Glutamatergic neuron (in vitro differentiated cells): ENCODE data around the gene SUSD2. TPM values are rescaled to one million over a fixed set of nuclear protein-coding genes. Genes with fewer than 3 reads are reported as not detected.

Source experiments
- DNase-seq: peaks from one replicate; pipeline ENCODE4 v3.0.0; 2022
- H3K27ac Mint-ChIP-seq: one replicate; pipeline ENCODE4 v1.8.0; 2020; ENCODE audit warnings: mild to moderate bottlenecking, mixed read lengths, inconsistent platforms; ENCODE audit not compliant: unreplicated experiment
- H3K27me3 Mint-ChIP-seq: one replicate; pipeline ENCODE4 v1.8.0; 2020; ENCODE audit warnings: mild to moderate bottlenecking, moderate library complexity, mixed read lengths, inconsistent platforms; ENCODE audit not compliant: unreplicated experiment
- H3K36me3 Mint-ChIP-seq: one replicate; pipeline ENCODE4 v1.8.0; 2020; ENCODE audit warnings: mild to moderate bottlenecking, mixed read lengths, inconsistent platforms; ENCODE audit not compliant: unreplicated experiment
- H3K4me1 Mint-ChIP-seq: one replicate; pipeline ENCODE4 v1.8.0; 2020; ENCODE audit warnings: mild to moderate bottlenecking, low read depth, mixed read lengths, inconsistent platforms; ENCODE audit not compliant: unreplicated experiment
- H3K4me3 Mint-ChIP-seq: one replicate; pipeline ENCODE4 v1.8.0; 2020; ENCODE audit warnings: mild to moderate bottlenecking, mixed read lengths, inconsistent platforms; ENCODE audit not compliant: unreplicated experiment
- H3K9me3 Mint-ChIP-seq: one replicate; pipeline ENCODE4 v1.8.0; 2020; ENCODE audit warnings: mild to moderate bottlenecking, moderate library complexity, mixed read lengths, inconsistent platforms; ENCODE audit not compliant: unreplicated experiment
- total RNA-seq: library from RNA; stranded (reverse); fragmentation: NEBNext Ultra II Directional; extraction: Animal tissue kit (Norgen Biotek cat#: 25700); gene quantifications from one replicate; pipeline ENCODE4 v1.2.1, GENCODE V29; 2021; ENCODE audit not compliant: unreplicated experiment
- TF ChIP-seq, protein P1 (sequence below): fragments of 200-600 bp; sonication (generic); IDR thresholded peaks from one replicate; pipeline ENCODE4 v1.5.0; 2021; ENCODE audit not compliant: partially characterized antibody, unreplicated experiment

Gene SUSD2
- total RNA-seq, 1 donor from 2014 or later: 123 TPM

- TF ChIP-seq, protein P1, sequence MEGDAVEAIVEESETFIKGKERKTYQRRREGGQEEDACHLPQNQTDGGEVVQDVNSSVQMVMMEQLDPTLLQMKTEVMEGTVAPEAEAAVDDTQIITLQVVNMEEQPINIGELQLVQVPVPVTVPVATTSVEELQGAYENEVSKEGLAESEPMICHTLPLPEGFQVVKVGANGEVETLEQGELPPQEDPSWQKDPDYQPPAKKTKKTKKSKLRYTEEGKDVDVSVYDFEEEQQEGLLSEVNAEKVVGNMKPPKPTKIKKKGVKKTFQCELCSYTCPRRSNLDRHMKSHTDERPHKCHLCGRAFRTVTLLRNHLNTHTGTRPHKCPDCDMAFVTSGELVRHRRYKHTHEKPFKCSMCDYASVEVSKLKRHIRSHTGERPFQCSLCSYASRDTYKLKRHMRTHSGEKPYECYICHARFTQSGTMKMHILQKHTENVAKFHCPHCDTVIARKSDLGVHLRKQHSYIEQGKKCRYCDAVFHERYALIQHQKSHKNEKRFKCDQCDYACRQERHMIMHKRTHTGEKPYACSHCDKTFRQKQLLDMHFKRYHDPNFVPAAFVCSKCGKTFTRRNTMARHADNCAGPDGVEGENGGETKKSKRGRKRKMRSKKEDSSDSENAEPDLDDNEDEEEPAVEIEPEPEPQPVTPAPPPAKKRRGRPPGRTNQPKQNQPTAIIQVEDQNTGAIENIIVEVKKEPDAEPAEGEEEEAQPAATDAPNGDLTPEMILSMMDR: peak; percentile 88
- H3K9me3 Mint-ChIP-seq: peaks cover 2% of the 10 kb centered on the region
- DNase-seq: peak; percentile 90
- H3K4me1 Mint-ChIP-seq: peaks cover 20% of the 10 kb centered on the region
- H3K36me3 Mint-ChIP-seq: no peaks in the 10 kb centered on the region
- peak overlapping the region; percentile 85 for H3K4me3 Mint-ChIP-seq
- H3K27me3 Mint-ChIP-seq: peaks cover 9% of the 10 kb centered on the region
- no peak overlapping the region for H3K27ac Mint-ChIP-seq
These were observed 24.1 kb upstream of the SUSD2 start for GRCh38 chr22:24156913-24157821.

- TF ChIP-seq, protein P1: no peak
- no peak overlapping the region for H3K27ac Mint-ChIP-seq
- peaks cover 2% of the 10 kb centered on the region for H3K9me3 Mint-ChIP-seq
- no peaks in the 10 kb centered on the region for H3K36me3 Mint-ChIP-seq
- H3K4me1 Mint-ChIP-seq: peaks cover 23% of the 10 kb centered on the region
- H3K27me3 Mint-ChIP-seq: peaks cover 9% of the 10 kb centered on the region
- H3K4me3 Mint-ChIP-seq: no peak overlapping the region
- DNase-seq: no peak
These were observed 23.5 kb upstream of the SUSD2 start for GRCh38 chr22:24157822-24158135.

GRCh38 chr22:24159650-24160049 is 21.6 kb upstream of the SUSD2 start:
- TF ChIP-seq, protein P1: no peak
- H3K4me1 Mint-ChIP-seq: peaks cover 24% of the 10 kb centered on the region
- H3K4me3 Mint-ChIP-seq: no peak overlapping the region
- H3K27ac Mint-ChIP-seq: no peak overlapping the region
- no peaks in the 10 kb centered on the region for H3K9me3 Mint-ChIP-seq
- DNase-seq: no peak
- H3K36me3 Mint-ChIP-seq: no peaks in the 10 kb centered on the region
- H3K27me3 Mint-ChIP-seq: peaks cover 4% of the 10 kb centered on the region

DNA sequence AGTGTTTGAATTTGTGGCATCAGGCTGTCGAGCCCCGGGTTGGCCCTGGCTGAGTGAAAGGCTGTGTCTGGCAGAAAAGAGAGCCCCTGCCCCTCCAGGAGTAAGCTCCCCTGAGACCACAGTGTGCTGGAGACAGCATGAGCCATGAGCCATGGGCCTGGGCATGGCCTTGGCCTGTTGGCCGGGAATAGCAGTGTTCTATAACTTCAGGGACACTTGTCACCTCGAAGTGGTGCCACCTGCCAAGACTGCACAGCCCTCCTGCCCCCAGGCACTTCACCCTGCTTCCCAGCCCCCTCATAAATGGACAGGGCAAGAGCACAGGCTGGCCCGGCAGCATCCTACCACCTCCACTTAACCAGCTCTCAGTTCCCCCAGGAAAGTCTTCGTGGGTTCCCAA is 20.7 kb upstream of the SUSD2 start:
- DNase-seq: no peak
- no peak overlapping the region for H3K27ac Mint-ChIP-seq
- TF ChIP-seq, protein P1: no peak
- H3K36me3 Mint-ChIP-seq: no peaks in the 10 kb centered on the region
- H3K9me3 Mint-ChIP-seq: no peaks in the 10 kb centered on the region
- H3K4me3 Mint-ChIP-seq: no peak overlapping the region
- H3K27me3 Mint-ChIP-seq: peaks cover 3% of the 10 kb centered on the region
- H3K4me1 Mint-ChIP-seq: peaks cover 26% of the 10 kb centered on the region

GRCh38 chr22:24161485-24161884 is 19.8 kb upstream of the SUSD2 start:
- Mint-ChIP-seq H3K4me3 (no peak overlapping the region), H3K27me3 (peaks cover 2% of the 10 kb centered on the region), H3K9me3 (no peaks in the 10 kb centered on the region), H3K36me3 (no peaks in the 10 kb centered on the region), H3K27ac (peak overlapping the region; percentile 29), H3K4me1 (peaks cover 26% of the 10 kb centered on the region)
- TF ChIP-seq, protein P1: no peak
- no peak for DNase-seq
